Measurements from ENCODE around the gene PNPLA6. TPM values are rescaled to one million over a fixed set of nuclear protein-coding genes. Genes with fewer than 3 reads are reported as not detected.

The PNPLA6 gene
- total RNA-seq, 2 donors from 2014 or later, result 74.6 to 75.2 TPM

DNA sequence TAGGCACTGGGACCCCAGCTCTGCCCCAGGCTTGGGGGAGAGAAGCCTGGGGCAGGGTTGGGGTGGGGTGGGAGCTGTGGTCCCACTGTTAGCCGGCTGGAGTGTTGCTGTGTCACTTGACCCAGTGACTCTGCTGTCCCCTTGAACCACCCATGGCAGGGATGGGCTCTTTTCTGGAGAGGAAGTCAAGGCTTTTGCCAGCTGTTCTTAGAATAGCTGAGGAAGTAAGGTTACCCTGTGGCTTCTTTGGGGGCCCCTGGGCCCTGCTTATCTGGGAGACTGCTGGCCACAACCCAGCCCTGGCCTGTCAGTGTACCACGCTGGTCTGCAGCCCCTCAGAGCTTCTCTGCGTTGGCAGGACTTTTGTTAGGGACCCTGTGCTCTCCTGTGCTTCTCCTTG lies 9.1 kb downstream of the PNPLA6 start:
- H3K4me3 ChIP-seq, result no peak overlapping the region
- H3K9me3 ChIP-seq, result no peaks in the 10 kb centered on the region
- H3K27ac ChIP-seq, result no peak overlapping the region
- H3K36me3 ChIP-seq, result peaks cover 9 to 13% of the 10 kb centered on the region in 2 donors
- intact Hi-C loops (cut with DNase I), result no loop called here
- DNase-seq (ENCODE audit: low spot score), result no peak
- TF ChIP-seq, protein P1, sequence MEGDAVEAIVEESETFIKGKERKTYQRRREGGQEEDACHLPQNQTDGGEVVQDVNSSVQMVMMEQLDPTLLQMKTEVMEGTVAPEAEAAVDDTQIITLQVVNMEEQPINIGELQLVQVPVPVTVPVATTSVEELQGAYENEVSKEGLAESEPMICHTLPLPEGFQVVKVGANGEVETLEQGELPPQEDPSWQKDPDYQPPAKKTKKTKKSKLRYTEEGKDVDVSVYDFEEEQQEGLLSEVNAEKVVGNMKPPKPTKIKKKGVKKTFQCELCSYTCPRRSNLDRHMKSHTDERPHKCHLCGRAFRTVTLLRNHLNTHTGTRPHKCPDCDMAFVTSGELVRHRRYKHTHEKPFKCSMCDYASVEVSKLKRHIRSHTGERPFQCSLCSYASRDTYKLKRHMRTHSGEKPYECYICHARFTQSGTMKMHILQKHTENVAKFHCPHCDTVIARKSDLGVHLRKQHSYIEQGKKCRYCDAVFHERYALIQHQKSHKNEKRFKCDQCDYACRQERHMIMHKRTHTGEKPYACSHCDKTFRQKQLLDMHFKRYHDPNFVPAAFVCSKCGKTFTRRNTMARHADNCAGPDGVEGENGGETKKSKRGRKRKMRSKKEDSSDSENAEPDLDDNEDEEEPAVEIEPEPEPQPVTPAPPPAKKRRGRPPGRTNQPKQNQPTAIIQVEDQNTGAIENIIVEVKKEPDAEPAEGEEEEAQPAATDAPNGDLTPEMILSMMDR (IDR thresholded peaks at IDR 0.05), result no peak
- TF ChIP-seq POLR2A (IDR thresholded peaks at IDR 0.05) (no peak), POLR2AphosphoS5 (IDR thresholded peaks at IDR 0.05) (no peak)
- H3K27me3 ChIP-seq (replicated peaks; ENCODE audit: insufficient read depth), result no peaks in the 10 kb centered on the region
- 82% methylated on average over 3 of the region's 3 CpGs for WGBS
- no peaks in the 10 kb centered on the region for H3K4me1 ChIP-seq (replicated peaks)

DNA sequence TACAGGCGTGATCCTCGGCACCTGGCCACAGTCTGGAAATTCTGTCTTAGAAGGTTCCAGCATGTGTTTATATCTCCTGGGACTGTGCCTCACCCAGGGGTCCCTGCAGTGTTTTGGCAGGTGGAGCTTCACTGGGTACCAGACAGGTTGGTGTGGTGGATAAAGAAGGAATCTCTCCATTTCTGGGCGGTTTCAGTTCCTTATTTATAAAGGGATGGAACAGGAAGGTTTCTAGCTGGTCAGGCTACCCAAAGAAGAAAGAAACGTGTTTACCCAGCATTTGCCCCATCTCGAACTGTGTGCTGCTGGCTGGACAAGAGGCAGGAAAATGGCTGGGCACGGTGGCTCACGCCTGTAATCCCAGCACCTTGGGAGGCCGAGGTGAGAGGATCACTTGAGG lies 9.8 kb downstream of the PNPLA6 start:
- no peaks in the 10 kb centered on the region for H3K27me3 ChIP-seq (replicated peaks; ENCODE audit: insufficient read depth)
- peaks cover 9 to 18% of the 10 kb centered on the region in 2 donors for H3K36me3 ChIP-seq
- H3K27ac ChIP-seq, result no peak overlapping the region
- TF ChIP-seq, protein P1 (IDR thresholded peaks at IDR 0.05), result no peak
- TF ChIP-seq POLR2A (IDR thresholded peaks at IDR 0.05), result no peak
- no peak for TF ChIP-seq POLR2AphosphoS5 (IDR thresholded peaks at IDR 0.05)
- no peaks in the 10 kb centered on the region for H3K9me3 ChIP-seq
- H3K4me3 ChIP-seq, result no peak overlapping the region
- H3K4me1 ChIP-seq (replicated peaks), result no peaks in the 10 kb centered on the region
- no peak for DNase-seq (ENCODE audit: low spot score)
- 91% methylated on average over 8 of the region's 8 CpGs for WGBS
- intact Hi-C loops (cut with DNase I), result no loop called here

DNA sequence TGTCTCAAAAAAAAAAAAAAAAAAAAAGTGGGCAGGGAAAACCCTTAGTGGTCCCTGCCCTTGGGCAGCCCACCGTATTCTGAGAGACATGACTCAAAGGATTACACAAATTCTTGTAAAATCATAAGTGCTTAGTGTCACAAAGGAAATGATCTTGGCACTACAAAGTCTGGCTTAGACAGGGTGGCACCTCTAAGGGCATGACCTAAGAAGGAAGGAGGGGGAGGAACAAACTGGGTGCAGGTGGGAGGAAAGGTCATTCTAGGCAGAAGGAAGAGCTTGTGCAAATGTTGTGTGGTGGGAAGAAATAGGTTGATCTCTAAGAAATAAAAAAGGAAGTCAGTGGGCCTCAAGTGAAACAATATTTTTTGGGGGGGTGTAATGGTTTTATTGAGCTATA lies 10.4 kb downstream of the PNPLA6 start:
- Histone ChIP-seq H3K4me1 (replicated peaks) (no peaks in the 10 kb centered on the region), H3K36me3 (peaks cover 9 to 23% of the 10 kb centered on the region in 2 donors), H3K9me3 (no peaks in the 10 kb centered on the region), H3K4me3 (no peak overlapping the region), H3K27me3 (replicated peaks; ENCODE audit: insufficient read depth) (no peaks in the 10 kb centered on the region), H3K27ac (no peak overlapping the region)
- WGBS, result 61% methylated on average over 1 of the region's 1 CpG
- DNase-seq (ENCODE audit: low spot score), result no peak
- intact Hi-C loops (cut with DNase I), result no loop called here
- TF ChIP-seq POLR2A (IDR thresholded peaks at IDR 0.05) (no peak), POLR2AphosphoS5 (IDR thresholded peaks at IDR 0.05) (no peak)
- TF ChIP-seq, protein P1 (IDR thresholded peaks at IDR 0.05), result no peak

DNA sequence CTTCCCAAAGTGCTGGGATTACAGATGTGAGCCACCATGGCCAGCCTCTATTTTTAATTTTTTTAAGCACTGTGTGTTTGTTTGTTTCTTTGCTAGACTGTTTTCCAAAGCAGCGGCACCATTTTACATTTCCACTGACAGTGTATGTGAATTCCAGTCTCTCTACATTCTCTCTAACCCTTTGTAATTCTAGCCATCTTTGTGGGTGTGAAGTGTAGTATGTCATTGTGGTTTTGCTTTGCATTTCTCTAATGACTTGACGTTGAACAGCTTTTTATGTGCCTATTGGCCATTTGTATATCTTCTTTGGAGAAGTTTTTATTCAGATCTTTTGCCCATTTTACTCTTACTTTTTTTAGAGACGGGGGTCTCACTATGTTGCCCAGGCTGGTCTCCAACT lies 11.6 kb downstream of the PNPLA6 start:
- Histone ChIP-seq H3K9me3 (no peaks in the 10 kb centered on the region), H3K27me3 (replicated peaks; ENCODE audit: insufficient read depth) (no peaks in the 10 kb centered on the region), H3K36me3 (peaks cover 9 to 17% of the 10 kb centered on the region in 2 donors), H3K4me1 (replicated peaks) (no peaks in the 10 kb centered on the region), H3K4me3 (no peak overlapping the region), H3K27ac (no peak overlapping the region)
- DNase-seq (ENCODE audit: low spot score), result no peak
- WGBS, result 75% methylated on average over 3 of the region's 3 CpGs
- TF ChIP-seq POLR2A (IDR thresholded peaks at IDR 0.05) (no peak), POLR2AphosphoS5 (IDR thresholded peaks at IDR 0.05) (no peak)
- TF ChIP-seq, protein P1 (IDR thresholded peaks at IDR 0.05), result no peak
- intact Hi-C loops (cut with DNase I), result no loop called here

DNA sequence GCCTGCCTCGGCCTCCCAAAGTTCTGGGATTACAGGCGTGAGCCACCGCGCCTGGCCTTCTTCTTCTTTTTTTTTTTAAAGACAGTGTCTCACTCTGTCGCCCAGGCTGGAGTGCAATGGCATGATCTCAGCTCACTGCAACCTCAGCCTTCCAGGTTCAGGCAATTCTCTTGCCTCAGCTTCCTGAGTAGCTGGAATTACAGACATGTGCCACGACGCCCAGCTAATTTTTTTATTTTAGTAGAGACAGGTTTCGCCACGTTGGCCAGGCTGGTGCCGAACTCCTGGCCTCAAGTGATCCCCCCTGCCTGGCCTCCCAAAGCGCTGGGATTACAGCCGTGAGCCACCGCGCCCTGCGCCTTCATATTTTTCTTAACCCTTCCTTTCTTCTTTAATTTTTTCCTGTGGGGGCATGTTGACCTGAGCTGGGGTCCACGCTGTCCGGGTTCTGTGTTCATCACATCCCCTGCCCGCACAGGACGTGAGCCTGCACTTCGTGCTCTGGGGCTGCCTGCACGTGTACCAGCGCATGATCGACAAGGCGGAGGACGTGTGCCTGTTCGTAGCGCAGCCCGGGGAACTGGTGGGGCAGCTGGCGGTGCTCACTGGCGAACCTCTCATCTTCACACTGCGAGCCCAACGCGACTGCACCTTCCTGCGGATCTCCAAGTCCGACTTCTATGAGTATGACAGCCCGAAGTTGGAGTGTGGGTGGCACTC lies 14.1 kb downstream of the PNPLA6 start:
- DNase-seq (ENCODE audit: low spot score), result no peak
- TF ChIP-seq POLR2A (IDR thresholded peaks at IDR 0.05) (no peak), POLR2AphosphoS5 (IDR thresholded peaks at IDR 0.05) (no peak)
- TF ChIP-seq, protein P1 (IDR thresholded peaks at IDR 0.05), result no peak
- Histone ChIP-seq H3K36me3 (peaks cover 0 to 12% of the 10 kb centered on the region in 2 donors), H3K27me3 (replicated peaks; ENCODE audit: insufficient read depth) (no peaks in the 10 kb centered on the region), H3K27ac (no peak overlapping the region), H3K4me3 (no peak overlapping the region), H3K4me1 (replicated peaks) (no peaks in the 10 kb centered on the region), H3K9me3 (no peaks in the 10 kb centered on the region)
- intact Hi-C loops (cut with DNase I), result no loop called here
- WGBS, result 92% methylated on average over 35 of the region's 36 CpGs
